MCF 10A (cell line): Measurements from ENCODE around the gene TFF2. TPM values are rescaled to one million over a fixed set of nuclear protein-coding genes. Genes with fewer than 3 reads are reported as not detected.

ENCODE experiments used
- BruUV-seq: library from RNA; stranded (reverse); fragments of 400-500 nt; replicated peaks from 2 replicates; lab custom pipeline; 2021; lab: Mats Ljungman, UMichigan
- CTCF ChIA-PET: fragments of 300-600 bp; sonication (Branson Sonifier 250); formaldehyde crosslinking; extraction: SDS; loops from one replicate; lab custom pipeline; 2021; ENCODE audit warnings: antibody characterized with exemption, inconsistent platforms; lab: Yijun Ruan, JAX
- POLR2A ChIA-PET: fragments of 300-600, 350-650 bp; sonication (Branson Sonifier 250); formaldehyde crosslinking; extraction: SDS; loops from one replicate; lab custom pipeline; 2020; ENCODE audit warnings: antibody characterized with exemption, inconsistent platforms; lab: Yijun Ruan, JAX
- DNase-seq: peaks from one replicate; pipeline ENCODE4 v3.0.0-alpha.2; 2018; ENCODE audit not compliant: unreplicated experiment
- H3K27ac Mint-ChIP-seq: one replicate; pipeline ENCODE4 v1.8.0; 2022; ENCODE audit warnings: mild to moderate bottlenecking, low read depth, mixed read lengths; ENCODE audit not compliant: unreplicated experiment
- H3K27me3 Mint-ChIP-seq: one replicate; pipeline ENCODE4 v1.8.0; 2022; ENCODE audit warnings: mixed read lengths; ENCODE audit not compliant: insufficient read depth, unreplicated experiment
- H3K36me3 Mint-ChIP-seq: one replicate; pipeline ENCODE4 v1.8.0; 2022; ENCODE audit warnings: mild to moderate bottlenecking, moderate library complexity, mixed read lengths; ENCODE audit not compliant: insufficient read depth, unreplicated experiment
- H3K4me1 Mint-ChIP-seq: one replicate; pipeline ENCODE4 v1.8.0; 2022; ENCODE audit warnings: mixed read lengths; ENCODE audit not compliant: insufficient read depth, unreplicated experiment
- H3K4me3 Mint-ChIP-seq: one replicate; pipeline ENCODE4 v1.8.0; 2022; ENCODE audit warnings: mild to moderate bottlenecking, moderate library complexity, mixed read lengths; ENCODE audit not compliant: unreplicated experiment
- H3K9me3 Mint-ChIP-seq: one replicate; pipeline ENCODE4 v1.8.0; 2022; ENCODE audit warnings: mixed read lengths; ENCODE audit not compliant: unreplicated experiment
- intact Hi-C: fragments of 100-400 bp; cut with micrococcal nuclease; formaldehyde crosslinking; loops from 2 replicates; pipeline ENCODE4 v1.14.1; 2022
- total RNA-seq: library from RNA; stranded (reverse); gene quantifications from 2 replicates; pipeline ENCODE4 v1.2.3, GENCODE V29; 2022
- TF ChIP-seq, protein P1 (sequence below): fragments of 200-600 bp; IDR thresholded peaks from one replicate; pipeline ENCODE4 v1.8.0; 2022; ENCODE audit warnings: antibody characterized with exemption, mild to moderate bottlenecking; ENCODE audit not compliant: unreplicated experiment

The TFF2 gene
- total RNA-seq, 1 experiment from 2014 or later: not detected

GRCh38 chr21:42346866-42347600, 3.8 kb downstream of the TFF2 start:
- POLR2A ChIA-PET: no interaction called here
- CTCF ChIA-PET: interaction anchor here (0.7 to 1.0 kb wide), 2 partner anchors 10 to 411 kb away, joined by 3 read pairs; no protein-coding TSS in a partner anchor
- no peaks in the 10 kb centered on the region for H3K4me1 Mint-ChIP-seq
- intact Hi-C loops: no loop called here
- TF ChIP-seq, protein P1, sequence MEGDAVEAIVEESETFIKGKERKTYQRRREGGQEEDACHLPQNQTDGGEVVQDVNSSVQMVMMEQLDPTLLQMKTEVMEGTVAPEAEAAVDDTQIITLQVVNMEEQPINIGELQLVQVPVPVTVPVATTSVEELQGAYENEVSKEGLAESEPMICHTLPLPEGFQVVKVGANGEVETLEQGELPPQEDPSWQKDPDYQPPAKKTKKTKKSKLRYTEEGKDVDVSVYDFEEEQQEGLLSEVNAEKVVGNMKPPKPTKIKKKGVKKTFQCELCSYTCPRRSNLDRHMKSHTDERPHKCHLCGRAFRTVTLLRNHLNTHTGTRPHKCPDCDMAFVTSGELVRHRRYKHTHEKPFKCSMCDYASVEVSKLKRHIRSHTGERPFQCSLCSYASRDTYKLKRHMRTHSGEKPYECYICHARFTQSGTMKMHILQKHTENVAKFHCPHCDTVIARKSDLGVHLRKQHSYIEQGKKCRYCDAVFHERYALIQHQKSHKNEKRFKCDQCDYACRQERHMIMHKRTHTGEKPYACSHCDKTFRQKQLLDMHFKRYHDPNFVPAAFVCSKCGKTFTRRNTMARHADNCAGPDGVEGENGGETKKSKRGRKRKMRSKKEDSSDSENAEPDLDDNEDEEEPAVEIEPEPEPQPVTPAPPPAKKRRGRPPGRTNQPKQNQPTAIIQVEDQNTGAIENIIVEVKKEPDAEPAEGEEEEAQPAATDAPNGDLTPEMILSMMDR: no peak
- H3K36me3 Mint-ChIP-seq: no peaks in the 10 kb centered on the region
- H3K4me3 Mint-ChIP-seq: no peak overlapping the region
- H3K27ac Mint-ChIP-seq: no peak overlapping the region
- no peak for DNase-seq
- BruUV-seq: no TSS peak
- H3K9me3 Mint-ChIP-seq: no peaks in the 10 kb centered on the region
- no peaks in the 10 kb centered on the region for H3K27me3 Mint-ChIP-seq

- no peak for DNase-seq
- H3K36me3 Mint-ChIP-seq: no peaks in the 10 kb centered on the region
- no peaks in the 10 kb centered on the region for H3K4me1 Mint-ChIP-seq
- H3K27me3 Mint-ChIP-seq: no peaks in the 10 kb centered on the region
- POLR2A ChIA-PET: no interaction called here
- TF ChIP-seq, protein P1: no peak
- intact Hi-C loops: no loop called here
- no peaks in the 10 kb centered on the region for H3K9me3 Mint-ChIP-seq
- H3K27ac Mint-ChIP-seq: no peak overlapping the region
- BruUV-seq: no TSS peak
- H3K4me3 Mint-ChIP-seq: no peak overlapping the region
- CTCF ChIA-PET: interaction anchor here (1.0 kb wide), 1 partner anchor 9 kb away, joined by 3 read pairs; no protein-coding TSS in a partner anchor
Observed at GRCh38 chr21:42346441-42346840, 4.4 kb downstream of the TFF2 start.

GRCh38 chr21:42344631-42345030, 6.2 kb downstream of the TFF2 start:
- H3K4me3 Mint-ChIP-seq: no peak overlapping the region
- H3K4me1 Mint-ChIP-seq: no peaks in the 10 kb centered on the region
- no peak for DNase-seq
- no peaks in the 10 kb centered on the region for H3K36me3 Mint-ChIP-seq
- H3K27me3 Mint-ChIP-seq: no peaks in the 10 kb centered on the region
- H3K27ac Mint-ChIP-seq: no peak overlapping the region
- H3K9me3 Mint-ChIP-seq: no peaks in the 10 kb centered on the region
- CTCF ChIA-PET: no interaction called here
- no TSS peak for BruUV-seq
- POLR2A ChIA-PET: interaction anchor here (0.6 kb wide), 1 partner anchor 1018 kb away, joined by 3 read pairs; no protein-coding TSS in a partner anchor
- intact Hi-C loops: no loop called here
- TF ChIP-seq, protein P1: no peak

DNA sequence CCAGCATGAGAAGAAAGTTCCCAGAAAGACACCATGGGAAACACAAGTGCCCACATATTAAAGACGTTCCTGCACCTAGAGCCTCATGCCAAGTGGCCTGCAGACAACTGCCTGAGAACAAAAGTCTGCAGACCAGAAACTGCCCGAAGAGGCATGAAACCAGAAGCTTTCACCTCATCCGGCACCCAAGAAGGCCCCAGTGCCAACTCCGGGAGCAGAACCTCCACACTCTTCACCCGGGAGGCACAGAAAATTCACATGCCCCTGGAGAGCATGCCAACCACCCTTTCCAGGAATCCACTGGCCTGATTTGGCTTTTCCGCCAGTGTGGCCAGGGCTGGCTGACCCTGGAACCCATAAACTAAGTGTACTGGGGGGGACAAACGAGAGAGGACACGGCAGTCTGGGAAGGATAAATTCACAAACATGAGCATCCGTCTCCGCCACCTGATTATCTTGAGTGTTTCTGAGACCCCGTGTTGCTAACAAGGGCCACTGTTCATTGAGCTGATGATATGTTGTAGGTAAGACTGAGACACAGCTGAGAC, 6.8 kb downstream of the TFF2 start:
- BruUV-seq: no TSS peak
- H3K27ac Mint-ChIP-seq: no peak overlapping the region
- TF ChIP-seq, protein P1: no peak
- no peak for DNase-seq
- H3K36me3 Mint-ChIP-seq: no peaks in the 10 kb centered on the region
- CTCF ChIA-PET: interaction anchor here (0.9 kb wide), 1 partner anchor 36 kb away, joined by 4 read pairs; no protein-coding TSS in a partner anchor
- H3K9me3 Mint-ChIP-seq: no peaks in the 10 kb centered on the region
- intact Hi-C loops: no loop called here
- no peak overlapping the region for H3K4me3 Mint-ChIP-seq
- H3K4me1 Mint-ChIP-seq: no peaks in the 10 kb centered on the region
- POLR2A ChIA-PET: interaction anchor here (0.6 kb wide), 1 partner anchor 1017 kb away, joined by 3 read pairs; no protein-coding TSS in a partner anchor
- no peaks in the 10 kb centered on the region for H3K27me3 Mint-ChIP-seq
